T-helper 2 cell treated with Interferon-gamma antibody and Interleukin-4, amounts not matched to agents 100 ng/mL and 5 ng/mL, for 36 hours (primary cell): ENCODE data around the gene NOS3. TPM values are rescaled to one million over a fixed set of nuclear protein-coding genes. Genes with fewer than 3 reads are reported as not detected.
"Not testable (repeated sequence)": the region's sequence is repeated elsewhere in the genome, so short reads cannot be mapped to it uniquely, and the experiment has no call there.

Experiments used
- intact Hi-C: fragments of 100-400 bp; cut with micrococcal nuclease; formaldehyde crosslinking; loops from one replicate; pipeline ENCODE4 v1.15.1; 2023
- total RNA-seq: library from RNA; stranded (reverse); gene quantifications from 2 replicates; pipeline ENCODE4 v1.2.3, GENCODE V29; 2022

The NOS3 gene
- total RNA-seq, 1 donor from 2014 or later, result 17.4 TPM

DNA sequence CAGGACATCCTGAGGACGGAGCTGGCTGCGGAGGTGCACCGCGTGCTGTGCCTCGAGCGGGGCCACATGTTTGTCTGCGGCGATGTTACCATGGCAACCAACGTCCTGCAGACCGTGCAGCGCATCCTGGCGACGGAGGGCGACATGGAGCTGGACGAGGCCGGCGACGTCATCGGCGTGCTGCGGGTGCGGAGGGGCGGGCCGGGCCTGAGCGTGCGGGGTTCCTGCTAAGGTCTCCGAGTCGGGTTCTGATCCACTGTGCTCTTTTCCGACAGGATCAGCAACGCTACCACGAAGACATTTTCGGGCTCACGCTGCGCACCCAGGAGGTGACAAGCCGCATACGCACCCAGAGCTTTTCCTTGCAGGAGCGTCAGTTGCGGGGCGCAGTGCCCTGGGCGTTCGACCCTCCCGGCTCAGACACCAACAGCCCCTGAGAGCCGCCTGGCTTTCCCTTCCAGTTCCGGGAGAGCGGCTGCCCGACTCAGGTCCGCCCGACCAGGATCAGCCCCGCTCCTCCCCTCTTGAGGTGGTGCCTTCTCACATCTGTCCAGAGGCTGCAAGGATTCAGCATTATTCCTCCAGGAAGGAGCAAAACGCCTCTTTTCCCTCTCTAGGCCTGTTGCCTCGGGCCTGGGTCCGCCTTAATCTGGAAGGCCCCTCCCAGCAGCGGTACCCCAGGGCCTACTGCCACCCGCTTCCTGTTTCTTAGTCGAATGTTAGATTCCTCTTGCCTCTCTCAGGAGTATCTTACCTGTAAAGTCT lies 23.1 kb downstream of the NOS3 start:
- intact Hi-C loops, result loop anchor here (1.0 to 5.0 kb wide), 4 partner anchors 14 to 328 kb away; partner anchors contain the start of genes ABCB8, CDK5, KCNH2 and NUB1

- intact Hi-C loops, result loop anchor here (5.0 kb wide), 3 partner anchors 38 to 327 kb away; partner anchors contain the start of genes CDK5, KCNH2, NUB1 and SLC4A2
Measured at GRCh38 chr7:151014950-151015349, 24.1 kb downstream of the NOS3 start.

DNA sequence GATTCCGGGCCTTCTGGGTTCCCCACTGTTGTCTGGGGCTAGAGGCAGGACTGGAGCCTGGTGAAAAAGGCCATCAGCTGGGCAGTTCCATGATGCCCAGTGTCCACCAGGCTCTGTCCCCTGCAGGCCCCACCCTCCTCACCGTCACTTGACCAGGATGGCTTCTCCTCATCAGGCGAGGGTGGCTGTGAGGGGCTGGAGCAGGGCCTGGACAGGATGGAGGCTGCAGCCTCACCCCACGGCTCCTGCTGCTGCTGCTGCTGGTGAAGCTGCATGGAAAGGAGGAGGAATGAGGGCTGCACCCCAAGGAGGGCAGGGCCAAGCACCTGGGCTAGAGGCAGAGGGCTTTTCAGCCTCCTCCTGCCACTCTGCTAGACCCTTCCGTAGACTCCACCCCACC lies 25.1 kb downstream of the NOS3 start:
- intact Hi-C loops, result no loop called here

DNA sequence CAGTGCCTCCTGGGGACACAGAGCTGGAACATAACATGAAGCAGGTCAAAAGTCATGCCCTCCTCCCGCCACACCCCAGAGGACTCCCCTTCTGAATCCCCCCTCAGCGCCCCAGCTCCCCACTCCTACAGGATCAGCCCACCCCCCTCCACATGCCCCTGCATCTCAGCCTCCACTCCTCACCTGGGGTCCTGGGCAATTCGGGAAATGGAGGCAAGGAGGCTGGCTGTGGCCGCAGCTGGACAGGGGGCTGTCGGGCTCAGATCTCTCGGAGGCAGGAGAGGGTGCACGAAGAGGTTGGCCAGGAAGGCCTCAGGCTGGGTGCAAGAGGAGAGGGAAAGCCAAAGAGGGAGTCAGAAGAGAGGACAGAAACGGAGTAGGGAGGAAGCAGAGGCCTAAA lies 25.7 kb downstream of the NOS3 start:
- intact Hi-C loops, result no loop called here

GRCh38 chr7:151016942-151017341 lies 26.1 kb downstream of the NOS3 start:
- intact Hi-C loops, result no loop called here

GRCh38 chr7:151017370-151017952 lies 26.6 kb downstream of the NOS3 start:
- intact Hi-C loops, result no loop called here

- intact Hi-C loops, result loop anchor here (1.0 kb wide), 1 partner anchor 55 kb away; no protein-coding TSS in a partner anchor
Measured at GRCh38 chr7:151017953-151018420, 27.2 kb downstream of the NOS3 start.

GRCh38 chr7:151018421-151019129 lies 27.8 kb downstream of the NOS3 start:
- intact Hi-C loops, result loop anchor here (1.0 kb wide), 1 partner anchor 55 kb away; no protein-coding TSS in a partner anchor

GRCh38 chr7:151019130-151019447 lies 28.3 kb downstream of the NOS3 start:
- intact Hi-C loops, result no loop called here

GRCh38 chr7:151020231-151020630 lies 29.4 kb downstream of the NOS3 start:
- intact Hi-C loops, result no loop called here

DNA sequence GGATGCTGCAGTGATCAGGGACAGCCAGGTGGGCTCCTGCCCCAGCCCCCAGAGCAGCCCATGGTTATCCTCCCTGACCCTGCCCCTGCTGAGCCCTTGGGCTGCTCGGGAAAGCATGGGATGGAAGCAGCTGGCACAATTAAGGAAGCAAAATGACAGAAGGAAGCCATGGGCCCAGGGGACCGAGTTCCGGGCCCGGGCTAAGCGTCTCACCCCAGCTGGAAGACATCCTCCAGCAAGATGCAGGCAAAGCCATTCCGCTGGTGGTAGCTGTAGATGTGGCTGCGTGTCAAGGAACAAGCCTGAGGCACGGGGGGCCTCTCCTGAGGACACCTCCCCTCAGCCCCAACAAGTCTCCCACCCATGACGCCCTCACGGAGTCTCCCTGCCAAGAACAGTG lies 32.4 kb downstream of the NOS3 start:
- intact Hi-C loops, result no loop called here

- intact Hi-C loops, result no loop called here
Measured at GRCh38 chr7:151024435-151025056, 33.7 kb downstream of the NOS3 start, which contains the start of gene ATG9B. ATG9B (minus strand) TSS chr7:151024494; CDS start chr7:151024423, 71 bp downstream.

- intact Hi-C loops, result no loop called here
Measured at GRCh38 chr7:151025924-151026671, 35.3 kb downstream of the NOS3 start.

DNA sequence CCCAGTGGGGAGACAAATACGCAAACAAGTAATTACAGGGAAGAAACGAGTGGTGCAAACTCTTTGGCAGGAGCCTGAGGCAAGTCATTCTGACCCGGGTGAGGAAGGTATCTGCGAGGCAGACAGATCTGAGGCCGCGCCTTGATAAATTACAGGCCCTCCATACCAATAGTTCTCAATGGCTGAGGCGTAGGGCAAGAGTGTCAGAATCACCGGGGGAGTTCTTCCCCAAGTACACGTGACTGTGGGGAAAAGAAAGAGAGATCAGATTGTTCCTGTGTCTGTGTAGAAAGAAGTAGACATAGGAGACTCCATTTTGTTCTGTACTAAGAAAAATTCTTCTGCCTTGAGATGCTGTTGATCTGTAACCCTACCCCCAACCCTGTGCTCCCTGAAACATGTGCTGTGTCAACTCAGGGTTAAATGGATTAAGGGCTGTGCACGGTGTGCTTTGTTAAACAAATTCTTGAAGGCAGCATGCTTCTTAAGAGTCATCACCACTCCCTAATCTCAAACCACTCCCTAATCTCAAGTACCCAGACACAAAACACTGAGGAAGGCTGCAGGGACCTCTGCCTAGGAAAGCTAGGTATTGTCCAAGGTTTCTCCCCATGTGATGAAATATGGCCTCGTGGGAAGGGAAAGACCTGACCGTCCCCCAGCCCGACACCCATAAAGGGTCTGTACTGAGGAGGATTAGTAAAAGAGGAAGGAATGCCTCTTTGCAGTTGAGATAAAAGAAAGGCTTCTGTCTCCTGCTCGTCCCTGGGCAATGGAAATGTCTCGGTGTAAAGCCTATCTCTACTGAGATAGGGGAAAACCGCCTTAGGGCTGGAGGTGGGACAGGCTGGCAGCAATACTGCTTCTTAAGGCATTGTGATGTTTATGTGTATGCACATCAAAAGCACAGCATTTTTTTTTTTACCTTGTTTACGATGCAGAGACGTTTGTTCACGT lies 36.2 kb downstream of the NOS3 start:
- intact Hi-C loops, result not testable (repeated sequence)

DNA sequence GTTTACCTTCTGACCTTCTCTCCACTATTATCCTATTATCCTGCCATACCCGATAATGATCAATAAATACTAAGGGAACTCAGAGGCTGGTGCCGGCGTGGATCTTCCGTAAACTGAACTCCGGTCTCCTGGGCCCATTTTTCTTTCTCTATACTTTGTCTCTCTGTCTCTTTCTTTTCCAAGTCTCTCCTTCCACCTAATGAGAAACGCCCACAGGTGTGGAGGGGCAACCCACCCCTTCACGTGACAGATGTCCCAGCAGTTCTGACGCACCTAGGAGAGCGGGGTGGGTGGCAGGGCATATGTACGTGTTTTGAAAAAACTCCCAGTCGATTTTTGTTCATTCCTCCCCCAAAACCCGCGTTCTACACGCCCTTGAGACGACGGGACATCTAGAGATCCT lies 36.9 kb downstream of the NOS3 start:
- intact Hi-C loops, result loop anchor here (1.0 kb wide), 4 partner anchors 14 to 84 kb away; partner anchors contain the start of gene TMUB1

GRCh38 chr7:151028131-151028947 lies 37.5 kb downstream of the NOS3 start, which contains the start of gene ABCB8:
ABCB8 (plus strand) TSS chr7:151028450; CDS start chr7:151028516, 66 bp downstream.
- intact Hi-C loops, result loop anchor here (1.0 kb wide), 4 partner anchors 15 to 83 kb away; partner anchors contain the start of gene TMUB1

- intact Hi-C loops, result loop anchor here (1.0 kb wide), 4 partner anchors 16 to 82 kb away; partner anchors contain the start of gene TMUB1
Measured at GRCh38 chr7:151028948-151029501, 38.2 kb downstream of the NOS3 start.

DNA sequence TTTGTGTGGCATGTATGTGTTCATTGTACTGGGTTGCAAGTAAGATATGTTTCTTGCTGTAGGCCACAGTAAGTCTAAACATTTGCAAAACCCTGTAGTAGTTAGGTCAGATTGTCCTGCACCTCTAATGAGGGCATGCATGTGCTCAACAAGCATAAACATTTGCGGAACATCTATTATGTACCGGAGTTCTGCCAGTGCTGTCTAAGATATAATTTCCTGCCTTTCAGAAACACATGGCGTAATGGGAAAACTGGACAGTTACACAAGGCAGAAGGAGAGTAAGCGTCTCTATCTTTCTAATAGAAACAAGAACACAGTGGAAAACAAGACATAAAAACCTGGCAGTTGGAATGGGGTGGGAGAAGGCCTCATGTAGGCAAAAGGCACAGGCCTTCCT lies 40.2 kb downstream of the NOS3 start:
- intact Hi-C loops, result no loop called here
